Activated B cell treated with CpG ODN at 0.5 μM for 24 hours (primary cell): ENCODE data around the gene CCDC88C. TPM values are rescaled to one million over a fixed set of nuclear protein-coding genes. Genes with fewer than 3 reads are reported as not detected.

Experiments used
- ATAC-seq: fragments of 200-7000 bp; cut with Tn5 transposase; one replicate; pipeline ENCODE4 v1.10.0; 2021; ENCODE audit warnings: low read depth, mild to moderate bottlenecking, moderate library complexity
- CTCF ChIA-PET: fragments of 350-600 bp; sonication (Branson Sonifier 250); formaldehyde crosslinking; loops from one replicate; lab custom pipeline; 2021; ENCODE audit warnings: antibody characterized with exemption; lab: Charles Lee
- POLR2A ChIA-PET: fragments of 350-600 bp; sonication (Branson Sonifier 250); formaldehyde crosslinking; loops from one replicate; lab custom pipeline; 2021; ENCODE audit warnings: antibody characterized with exemption; lab: Charles Lee
- DNase-seq: peaks from one replicate; pipeline ENCODE4 v3.0.0; 2022
- H3K27ac Mint-ChIP-seq: one replicate; pipeline ENCODE4 v1.8.0; 2020; ENCODE audit warnings: mixed read lengths
- H3K27me3 Mint-ChIP-seq: one replicate; pipeline ENCODE4 v1.8.0; 2021; ENCODE audit warnings: mixed read lengths
- H3K36me3 Mint-ChIP-seq: one replicate; pipeline ENCODE4 v1.8.0; 2021; ENCODE audit warnings: low read depth, mixed read lengths
- H3K4me1 Mint-ChIP-seq: one replicate; pipeline ENCODE4 v1.8.0; 2021; ENCODE audit warnings: mixed read lengths
- H3K4me3 Mint-ChIP-seq: one replicate; pipeline ENCODE4 v1.8.0; 2020; ENCODE audit warnings: mild to moderate bottlenecking, mixed read lengths
- H3K9me3 Mint-ChIP-seq: one replicate; pipeline ENCODE4 v1.8.0; 2020; ENCODE audit warnings: mixed read lengths
- CTCF ChIP-seq: fragments of 200-600 bp; IDR thresholded peaks from one replicate; pipeline ENCODE4 v1.8.0; 2022; ENCODE audit warnings: antibody characterized with exemption, mild to moderate bottlenecking
- intact Hi-C: fragments of 100-400 bp; cut with micrococcal nuclease; formaldehyde crosslinking; loops from one replicate; pipeline ENCODE4 v1.15.1; 2024
- total RNA-seq: library from RNA; stranded (reverse); gene quantifications from 2 replicates; pipeline ENCODE4 v1.2.3, GENCODE V29; 2022

The CCDC88C gene
- total RNA-seq, 1 donor from 2014 or later = 164 TPM

GRCh38 chr14:91272341-91273272, 145.0 kb downstream of the CCDC88C start:
- ATAC-seq = no peak
- Mint-ChIP-seq H3K9me3 (no peaks in the 10 kb centered on the region), H3K4me3 (no peak overlapping the region), H3K36me3 (peaks cover 72% of the 10 kb centered on the region), H3K27me3 (no peaks in the 10 kb centered on the region), H3K27ac (no peak overlapping the region), H3K4me1 (no peaks in the 10 kb centered on the region)
- POLR2A ChIA-PET = interaction anchor here (0.6 kb wide), 1 partner anchor 37 kb away, joined by 7 read pairs; no protein-coding TSS in a partner anchor
- no peak for TF ChIP-seq CTCF
- intact Hi-C loops = no loop called here
- DNase-seq = no peak
- CTCF ChIA-PET = no interaction called here

GRCh38 chr14:91271639-91272038, 146.0 kb downstream of the CCDC88C start:
- Mint-ChIP-seq H3K9me3 (no peaks in the 10 kb centered on the region), H3K27me3 (no peaks in the 10 kb centered on the region), H3K36me3 (peaks cover 64% of the 10 kb centered on the region), H3K4me3 (no peak overlapping the region), H3K4me1 (no peaks in the 10 kb centered on the region), H3K27ac (peak overlapping the region; percentile 14)
- TF ChIP-seq CTCF = no peak
- ChIA-PET CTCF (no interaction called here), POLR2A (interaction anchor here (0.6 kb wide), 1 partner anchor 36 kb away, joined by 7 read pairs; no protein-coding TSS in a partner anchor)
- ATAC-seq (no peak), DNase-seq (no peak)
- intact Hi-C loops = no loop called here

GRCh38 chr14:91270619-91271018, 147.0 kb downstream of the CCDC88C start:
- no peak for ATAC-seq
- ChIA-PET POLR2A (no interaction called here), CTCF (interaction anchor here (1.2 kb wide), 1 partner anchor 93 kb away, joined by 4 read pairs; no protein-coding TSS in a partner anchor)
- Mint-ChIP-seq H3K36me3 (peaks cover 56% of the 10 kb centered on the region), H3K9me3 (no peaks in the 10 kb centered on the region), H3K4me3 (no peak overlapping the region), H3K27me3 (no peaks in the 10 kb centered on the region), H3K4me1 (peaks cover 3% of the 10 kb centered on the region), H3K27ac (no peak overlapping the region)
- no peak for TF ChIP-seq CTCF
- intact Hi-C loops = no loop called here
- no peak for DNase-seq

GRCh38 chr14:91270188-91270587, 147.4 kb downstream of the CCDC88C start:
- H3K27ac Mint-ChIP-seq = no peak overlapping the region
- no peak for DNase-seq
- CTCF ChIA-PET = interaction anchor here (1.2 kb wide), 1 partner anchor 93 kb away, joined by 4 read pairs; no protein-coding TSS in a partner anchor
- no peaks in the 10 kb centered on the region for H3K27me3 Mint-ChIP-seq
- H3K4me1 Mint-ChIP-seq = peaks cover 3% of the 10 kb centered on the region
- intact Hi-C loops = no loop called here
- H3K4me3 Mint-ChIP-seq = no peak overlapping the region
- no peak for ATAC-seq
- POLR2A ChIA-PET = no interaction called here
- TF ChIP-seq CTCF = no peak
- H3K36me3 Mint-ChIP-seq = peaks cover 52% of the 10 kb centered on the region
- no peaks in the 10 kb centered on the region for H3K9me3 Mint-ChIP-seq
